GM21515 (cell line): ENCODE results near the gene CLDN5.

ENCODE experiments used
- ATAC-seq: cut with Tn5 transposase; IDR thresholded peaks from one replicate; pipeline ENCODE4 v1.9.1; 2021; ENCODE audit not compliant: unreplicated experiment

CLDN5 gene, protein sequence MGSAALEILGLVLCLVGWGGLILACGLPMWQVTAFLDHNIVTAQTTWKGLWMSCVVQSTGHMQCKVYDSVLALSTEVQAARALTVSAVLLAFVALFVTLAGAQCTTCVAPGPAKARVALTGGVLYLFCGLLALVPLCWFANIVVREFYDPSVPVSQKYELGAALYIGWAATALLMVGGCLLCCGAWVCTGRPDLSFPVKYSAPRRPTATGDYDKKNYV

DNA sequence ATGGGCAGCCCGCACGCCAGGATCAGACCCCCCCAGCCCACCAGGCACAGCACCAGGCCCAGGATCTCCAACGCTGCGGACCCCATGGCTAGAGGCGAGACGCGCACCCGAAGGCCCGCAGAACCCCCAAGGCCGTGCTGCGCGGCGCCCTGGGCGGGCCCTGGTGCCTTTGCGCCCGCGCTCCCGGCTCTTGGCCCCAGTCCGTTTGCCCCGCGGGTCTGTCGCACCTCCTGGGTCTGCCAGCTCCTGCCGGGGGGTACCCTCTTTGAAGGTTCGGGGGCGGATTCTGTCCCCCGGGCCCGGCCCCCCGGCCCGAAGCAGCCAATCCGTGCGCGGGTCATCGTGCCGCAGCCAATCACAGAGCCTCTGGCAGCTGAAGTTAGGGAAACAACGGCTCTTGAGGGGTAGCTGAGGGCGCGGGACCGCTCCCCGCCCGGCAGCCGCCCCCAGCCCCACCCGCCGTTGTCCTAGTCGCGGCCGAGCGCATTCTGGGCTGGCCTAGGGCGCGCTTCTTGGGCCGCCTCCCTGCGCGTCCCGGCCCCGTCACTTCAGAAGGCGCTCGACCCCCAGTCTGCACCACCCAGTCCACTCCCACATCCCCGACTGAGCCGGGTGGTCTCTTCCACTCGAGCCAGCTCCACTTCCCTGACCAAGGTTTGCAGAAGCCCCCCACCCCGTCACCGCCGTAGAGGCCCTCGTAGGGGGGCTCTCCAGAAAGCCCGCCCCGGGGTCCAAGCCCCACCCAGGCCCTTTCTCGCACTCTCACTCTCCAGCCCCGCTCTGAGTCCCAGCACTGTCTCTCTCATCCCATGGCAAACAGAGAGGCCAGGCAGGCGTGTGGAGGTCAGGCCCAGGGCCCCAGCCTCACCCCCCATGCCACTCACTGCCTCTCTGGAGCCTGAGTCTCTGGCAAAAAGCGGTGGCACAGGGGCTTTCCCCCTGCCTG is at the start of gene CLDN5:
TSS of gene CLDN5 (minus strand) at position 241 of the 946 bp plus-strand sequence. CDS start at position 86, 155 bp downstream.
- no peak for ATAC-seq

DNA sequence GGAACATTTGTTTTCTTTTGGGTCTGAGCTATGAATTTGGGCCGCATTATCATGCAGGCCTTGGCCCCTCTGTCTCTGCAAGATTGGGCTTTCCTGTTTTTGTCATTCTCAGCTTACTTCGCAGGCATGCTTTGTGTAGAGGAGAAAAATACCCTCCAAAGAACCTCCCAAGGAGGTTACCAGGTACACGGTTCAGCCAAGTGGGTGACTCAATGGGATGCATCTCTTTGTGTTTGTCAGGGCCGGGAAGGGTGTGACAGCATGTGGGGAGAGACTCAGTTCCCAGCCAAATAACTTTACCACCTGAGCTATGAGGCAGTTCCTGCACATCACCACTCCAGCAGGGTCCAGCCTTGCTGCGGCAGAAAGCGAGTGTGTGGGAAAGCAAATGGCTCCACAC is 47.8 kb upstream of the CLDN5 start:
- ATAC-seq: no peak

DNA sequence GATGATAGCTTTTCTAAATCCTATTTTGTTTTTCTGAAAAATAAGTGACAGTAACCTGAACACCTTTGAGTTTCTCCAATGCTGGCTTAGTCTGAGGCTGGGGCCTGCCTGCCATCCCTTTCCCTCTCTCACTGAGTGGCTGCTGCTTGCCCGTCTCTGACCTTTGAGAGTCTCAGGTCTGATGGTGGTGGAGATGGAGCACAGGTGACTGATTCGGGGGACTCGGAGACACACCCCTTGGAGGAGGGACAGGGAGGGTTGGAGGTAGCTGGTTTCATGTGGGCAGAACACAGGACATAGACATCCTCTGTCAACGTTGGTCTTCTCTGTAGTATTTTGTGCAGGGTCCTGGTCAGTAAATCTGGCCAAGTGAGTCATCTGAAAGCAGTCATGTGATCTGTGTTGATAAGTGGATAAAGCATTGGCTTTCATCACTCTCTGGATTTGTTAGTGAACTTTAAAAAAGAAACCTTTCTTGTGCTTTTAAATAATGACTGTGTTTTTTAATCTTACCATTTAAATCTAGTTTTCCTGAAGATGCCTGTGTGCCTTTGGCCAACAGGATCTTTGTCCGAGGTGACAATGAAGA is 47.1 kb upstream of the CLDN5 start:
- no peak for ATAC-seq

DNA sequence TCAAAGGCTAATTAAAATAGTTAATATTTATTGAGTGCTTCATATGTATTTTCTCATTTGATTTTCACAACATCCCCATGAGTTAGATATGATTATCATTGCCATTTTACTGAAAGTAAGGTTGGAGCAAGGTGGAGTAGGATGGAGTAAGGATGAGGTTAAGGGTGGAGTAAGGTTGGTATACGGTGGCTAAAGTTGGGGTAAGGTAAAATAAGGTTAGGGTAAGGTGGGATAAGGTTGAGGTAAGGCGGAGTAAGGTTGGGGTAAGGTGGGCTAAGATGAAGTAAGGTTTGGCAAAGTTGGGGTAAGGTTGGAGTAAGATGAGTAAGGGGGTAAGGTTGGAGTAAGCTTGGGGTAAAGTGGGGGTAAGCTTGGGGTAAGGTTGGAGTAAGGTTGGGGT is 45.8 kb upstream of the CLDN5 start:
- no peak for ATAC-seq

DNA sequence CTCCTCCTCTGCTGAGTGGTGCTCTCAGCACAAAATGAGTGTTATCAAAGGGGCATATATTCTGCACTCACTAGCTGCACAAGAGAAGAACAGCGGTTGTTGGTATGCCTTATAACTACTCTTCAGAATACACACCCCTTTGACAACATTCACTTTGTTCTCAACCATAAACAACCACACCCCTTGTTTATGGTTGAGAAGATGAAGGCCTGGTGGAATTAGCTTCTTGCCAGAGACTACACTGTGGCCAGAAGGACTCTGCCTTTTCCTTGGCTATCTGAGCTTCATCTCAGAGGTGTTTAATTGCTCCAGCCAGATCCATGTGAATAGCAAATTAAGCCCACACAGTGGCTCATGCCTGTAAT is 45.0 kb upstream of the CLDN5 start:
- ATAC-seq: no peak

DNA sequence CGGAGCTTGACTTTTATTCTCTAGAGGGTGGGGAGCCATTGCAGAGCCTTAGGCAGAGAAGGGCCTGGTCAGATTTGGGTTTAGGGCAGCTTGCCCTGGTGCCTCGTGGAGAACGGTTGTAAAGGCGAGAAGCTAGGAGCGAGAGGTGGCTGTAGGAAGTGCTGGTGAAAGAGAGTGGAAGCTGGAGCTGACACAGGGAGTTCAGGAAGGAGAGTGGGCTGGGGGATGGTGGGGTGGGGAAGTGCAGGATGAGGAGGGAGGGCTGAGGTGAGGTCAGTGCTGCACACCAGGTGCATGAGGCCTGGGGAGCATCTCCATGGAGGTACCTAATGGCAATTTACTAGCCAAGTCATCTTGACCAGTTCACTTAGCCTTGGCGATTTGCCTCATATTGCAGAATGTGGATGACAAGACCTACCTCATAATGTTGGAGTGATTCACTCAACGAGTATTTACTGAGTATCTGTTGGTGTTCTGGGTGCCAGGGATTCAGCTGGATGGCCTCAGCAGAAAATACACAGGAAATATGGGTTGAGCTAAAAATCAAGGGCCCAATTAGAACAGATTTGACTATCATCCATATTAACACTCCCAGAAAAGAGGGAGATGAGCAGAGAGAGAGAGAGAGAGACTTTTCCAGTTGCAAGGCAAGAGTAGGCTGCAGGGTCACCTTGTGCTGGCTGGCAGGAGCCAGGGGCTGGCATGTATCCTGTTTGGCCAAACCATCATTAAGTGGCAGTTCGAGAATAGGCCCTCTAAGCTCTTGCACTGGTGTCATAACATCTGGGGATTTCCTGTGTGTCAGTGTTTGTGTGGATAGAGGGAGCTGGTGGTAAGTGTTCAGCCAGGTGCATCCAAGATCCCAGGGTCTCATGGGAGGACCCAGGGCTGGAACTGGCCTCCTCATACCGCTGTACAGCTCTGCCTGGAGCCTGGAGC is 44.4 kb upstream of the CLDN5 start:
- ATAC-seq: no peak

DNA sequence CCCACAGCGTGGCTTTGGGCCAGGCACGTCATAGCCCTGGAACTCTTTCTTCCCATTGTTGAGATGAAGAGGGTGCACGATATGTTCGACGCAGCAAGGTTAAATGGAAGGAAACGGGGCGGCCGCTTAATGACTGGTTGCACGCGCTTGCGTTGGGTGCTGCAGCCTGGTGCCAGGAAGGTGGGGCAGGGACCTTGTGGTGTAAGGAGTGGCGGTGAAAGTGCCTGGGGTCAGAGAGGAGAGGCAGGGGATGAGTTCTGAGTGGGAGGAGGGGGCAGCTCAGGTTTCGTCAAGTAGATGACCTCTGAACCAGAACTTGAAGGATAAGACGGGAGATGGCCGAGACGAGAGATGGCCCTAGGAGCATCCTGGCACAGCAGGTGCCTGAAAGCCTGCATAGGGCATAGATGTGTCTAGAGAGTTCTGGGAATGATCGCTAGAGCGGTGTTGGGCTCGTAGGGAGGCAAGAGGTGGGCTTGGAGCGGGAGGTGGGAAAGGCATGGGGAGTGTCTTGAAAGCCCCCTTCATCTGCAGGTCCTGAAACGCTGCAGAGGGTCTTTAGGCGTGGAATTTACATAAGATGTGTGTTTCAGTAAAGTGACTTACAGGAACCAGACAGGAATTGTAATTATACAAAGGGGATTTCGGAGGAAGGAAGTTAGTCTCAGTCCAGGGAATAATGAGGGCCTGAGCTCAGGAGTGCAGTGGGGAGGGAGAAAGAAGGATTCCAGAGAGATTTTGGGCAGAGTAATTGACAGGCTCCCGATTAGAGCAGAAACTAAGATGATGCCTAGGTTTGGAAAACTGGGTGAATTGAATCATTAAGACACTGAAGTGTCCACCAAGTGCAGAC is 43.2 kb upstream of the CLDN5 start:
- no peak for ATAC-seq

DNA sequence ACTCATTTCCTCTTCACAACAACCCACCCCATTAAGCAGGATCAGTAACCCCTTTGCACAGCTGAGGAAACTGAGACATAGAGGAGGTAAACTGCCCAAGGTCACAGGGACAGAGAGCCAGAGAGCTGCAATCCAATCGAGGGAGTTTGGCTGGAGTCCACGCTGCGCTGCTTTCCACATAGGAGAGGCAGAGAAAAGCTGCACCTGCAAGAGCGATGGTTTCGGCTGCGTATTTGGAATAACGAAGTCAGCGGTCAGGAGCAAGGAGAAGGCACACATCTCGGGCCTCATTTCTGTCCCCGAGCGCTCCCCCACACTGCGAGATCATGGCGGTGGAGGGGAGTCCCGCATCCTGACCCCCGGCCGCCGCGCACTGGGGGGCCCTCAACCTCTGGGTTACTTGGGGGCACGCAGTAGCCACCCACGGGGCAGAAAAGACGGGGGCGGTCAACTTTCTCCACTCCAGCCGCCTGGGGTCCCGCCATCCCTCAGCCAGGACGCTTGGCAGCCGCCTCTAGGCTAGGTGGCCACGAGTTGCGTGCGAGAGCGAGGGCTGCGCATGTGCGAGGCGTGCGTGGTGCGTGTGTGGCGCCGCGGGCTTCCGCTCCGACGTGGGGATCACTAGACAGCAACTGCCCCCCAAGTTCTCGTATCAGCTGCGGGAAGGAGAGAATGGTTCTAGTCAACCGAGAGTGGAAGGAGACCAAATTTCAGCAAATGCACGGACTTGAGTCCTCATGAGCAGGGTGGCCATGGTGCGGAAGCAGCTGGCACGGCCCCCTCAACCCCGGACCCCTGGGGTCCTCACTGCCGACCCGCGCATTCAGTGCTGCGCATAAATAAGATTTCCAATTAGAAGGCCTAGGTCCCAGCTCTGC is 42.3 kb upstream of the CLDN5 start:
- no peak for ATAC-seq

DNA sequence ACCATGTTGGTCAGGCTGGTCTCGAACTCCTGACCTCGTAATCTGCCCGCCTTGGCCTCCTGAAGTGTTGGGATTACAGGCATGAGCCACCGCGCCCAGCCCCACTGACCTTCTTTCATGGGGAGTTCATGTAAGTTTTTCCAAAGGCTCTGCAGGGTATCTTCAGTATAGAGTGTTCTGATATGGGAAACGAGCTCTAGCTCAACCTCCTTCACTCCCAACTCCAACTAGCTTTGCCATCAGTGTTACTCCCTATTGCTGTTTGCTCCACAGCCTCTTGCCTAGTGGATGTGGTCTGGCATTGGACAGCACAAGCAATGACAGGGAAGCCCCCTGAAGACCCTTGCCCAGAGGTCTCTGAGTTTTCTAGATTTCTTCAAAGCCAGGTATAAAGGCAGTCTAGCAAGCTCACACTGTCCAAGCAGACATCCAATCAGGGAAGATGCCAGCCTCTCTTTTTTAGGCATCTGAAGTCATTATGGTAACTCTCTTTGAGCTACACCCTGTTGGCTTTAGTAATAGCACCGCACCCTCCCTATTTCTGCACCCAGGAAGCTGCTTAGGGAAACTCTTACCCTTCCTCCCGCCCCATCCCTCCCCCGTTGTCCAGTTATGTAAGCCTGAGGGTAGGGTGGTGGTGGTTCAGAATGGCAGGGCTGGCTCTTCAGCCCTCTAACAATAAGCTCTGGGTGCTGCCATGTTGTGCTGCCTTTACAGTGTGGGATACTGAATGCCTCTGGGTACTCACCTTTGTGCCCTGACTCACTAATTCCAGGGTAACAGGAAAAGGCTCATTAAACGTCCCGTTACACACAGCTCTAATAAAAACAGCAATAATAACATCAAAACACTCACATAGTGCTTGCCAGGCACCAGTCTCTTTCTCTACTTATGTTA is 41.4 kb upstream of the CLDN5 start:
- no peak for ATAC-seq

DNA sequence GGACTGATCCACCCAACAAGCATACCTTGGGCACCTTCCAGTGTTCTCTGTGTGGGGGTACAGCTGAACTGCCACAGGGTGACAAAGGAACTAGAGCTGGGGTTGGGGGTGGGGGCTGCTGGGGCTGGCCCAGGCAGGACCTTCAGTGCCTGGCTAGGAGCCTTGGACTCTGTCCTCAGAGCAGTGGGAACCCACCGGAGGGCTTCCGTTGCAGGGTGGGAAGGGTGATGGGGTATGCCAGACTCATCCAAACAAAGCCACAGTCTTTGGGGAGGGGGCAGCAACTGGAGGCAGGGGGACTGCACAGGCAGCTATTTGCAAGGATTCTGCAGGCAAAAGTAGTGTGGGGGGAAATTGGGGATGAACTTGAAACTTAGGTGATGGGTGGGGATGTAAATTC is 35.7 kb upstream of the CLDN5 start:
- no peak for ATAC-seq

DNA sequence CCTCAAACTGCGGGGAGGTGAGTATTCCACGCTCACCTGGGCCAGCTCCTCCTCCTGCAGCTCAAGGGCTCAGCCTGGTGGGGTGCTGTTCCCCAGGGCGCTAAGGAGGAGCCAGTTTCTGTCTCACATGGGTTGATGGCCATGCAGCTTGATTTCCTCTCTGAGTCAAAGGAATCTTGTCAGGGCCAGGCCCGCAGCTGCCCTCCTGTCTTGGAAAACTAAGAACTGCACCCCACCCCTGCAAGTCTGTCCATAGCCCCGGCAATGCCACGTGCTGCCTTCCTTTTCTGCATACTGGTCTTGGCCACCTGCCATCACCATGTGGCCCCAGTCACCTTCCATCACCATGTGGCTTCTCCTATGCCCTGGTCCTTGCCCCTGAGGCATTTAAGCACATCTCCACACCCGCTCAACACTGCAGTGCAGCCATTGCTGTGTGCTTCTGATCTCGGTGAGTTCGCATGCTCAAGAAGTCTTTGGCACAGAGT is 35.2 kb upstream of the CLDN5 start:
- no peak for ATAC-seq

DNA sequence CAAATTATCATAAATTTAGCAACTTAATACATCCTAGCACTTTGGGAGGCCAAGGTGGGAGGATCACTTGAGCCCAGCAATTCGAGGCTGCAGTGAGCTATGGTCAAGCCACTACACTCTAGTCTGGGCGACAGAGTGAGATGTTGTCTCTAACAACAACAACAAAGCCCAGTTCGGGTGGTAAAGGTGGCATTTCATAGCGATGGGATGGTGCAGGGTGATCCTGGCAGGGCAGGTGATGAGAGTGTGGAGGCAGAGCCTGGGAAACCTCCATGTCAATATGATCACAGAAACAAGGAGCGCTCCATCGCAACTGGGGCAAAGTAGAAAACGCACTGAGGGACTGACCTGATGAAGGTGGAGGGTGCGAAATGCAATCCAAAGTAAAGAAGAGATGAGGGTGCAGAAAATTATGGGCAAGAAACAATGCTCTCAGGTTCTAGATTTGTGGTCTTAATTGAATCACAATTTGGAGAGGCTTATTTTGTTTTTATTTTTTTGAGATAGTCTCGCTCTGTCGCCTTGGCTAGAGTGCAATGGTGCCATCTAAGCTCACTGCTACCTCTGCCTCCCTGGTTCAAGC is 32.8 kb upstream of the CLDN5 start:
- ATAC-seq: no peak

DNA sequence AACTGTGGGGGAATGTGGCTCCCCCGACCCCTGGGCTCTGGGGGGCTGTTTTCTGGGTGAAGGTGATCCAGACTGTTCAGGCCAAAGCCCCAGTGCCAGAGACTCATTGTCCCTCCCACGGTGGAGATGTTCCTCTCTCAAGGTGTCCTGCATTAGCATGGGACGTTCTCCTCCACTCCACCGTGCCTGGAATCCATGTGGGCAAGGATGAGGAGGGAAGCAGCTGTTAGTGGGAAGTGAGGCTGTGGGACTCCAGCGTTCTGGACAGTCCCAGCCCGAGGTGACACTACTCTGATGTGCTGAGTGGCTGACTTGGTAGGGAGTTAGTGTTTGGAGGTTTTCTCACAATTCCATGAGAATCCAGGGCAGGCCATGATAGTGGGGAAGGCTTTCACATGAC is 31.4 kb upstream of the CLDN5 start:
- no peak for ATAC-seq

DNA sequence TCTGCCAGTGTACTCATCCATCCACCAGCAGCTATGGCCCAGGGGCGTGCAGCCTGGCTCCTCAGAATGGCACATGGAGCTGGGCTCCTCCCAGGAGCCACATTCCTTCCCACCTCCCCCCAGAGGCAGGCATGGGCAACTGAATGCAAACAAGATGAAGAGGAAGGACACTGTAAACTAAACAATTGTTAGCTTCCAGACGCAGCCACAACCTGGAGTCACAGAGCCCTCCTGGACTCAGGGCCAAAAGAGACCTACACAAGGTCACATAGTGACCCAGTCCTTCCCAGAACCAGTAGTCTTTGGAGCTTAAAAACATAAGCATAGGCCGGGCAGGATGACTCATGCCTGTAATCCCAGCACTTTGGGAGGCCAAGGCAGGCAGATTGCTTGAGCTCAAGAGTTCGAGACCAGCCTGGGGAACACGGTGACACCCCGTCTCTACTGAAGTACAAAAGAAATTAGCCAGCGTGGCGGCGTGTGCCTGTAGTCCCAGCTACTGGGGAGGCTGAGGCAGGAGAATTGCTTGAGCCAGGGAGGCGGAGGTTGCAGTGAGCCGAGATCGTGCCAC is 30.7 kb upstream of the CLDN5 start:
- no peak for ATAC-seq

DNA sequence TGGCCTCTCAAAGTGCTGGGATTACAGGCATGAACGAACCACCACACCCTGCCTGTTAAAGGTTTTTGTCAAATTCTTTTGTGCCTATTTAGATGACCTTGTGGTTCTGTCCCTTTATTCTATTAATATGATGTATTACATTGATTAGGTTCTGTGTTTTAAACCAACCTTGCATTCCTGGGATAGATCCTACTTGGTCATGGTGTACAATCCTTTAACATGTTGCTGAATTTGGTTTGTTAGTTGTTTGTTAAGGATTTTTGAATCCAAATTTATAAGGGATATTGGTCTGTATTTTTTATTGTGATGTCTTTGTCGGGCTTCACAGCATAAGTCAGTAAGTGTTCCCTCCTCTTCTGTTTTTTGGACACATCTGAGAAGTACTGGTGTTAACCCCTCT is 29.0 kb upstream of the CLDN5 start:
- no peak for ATAC-seq

DNA sequence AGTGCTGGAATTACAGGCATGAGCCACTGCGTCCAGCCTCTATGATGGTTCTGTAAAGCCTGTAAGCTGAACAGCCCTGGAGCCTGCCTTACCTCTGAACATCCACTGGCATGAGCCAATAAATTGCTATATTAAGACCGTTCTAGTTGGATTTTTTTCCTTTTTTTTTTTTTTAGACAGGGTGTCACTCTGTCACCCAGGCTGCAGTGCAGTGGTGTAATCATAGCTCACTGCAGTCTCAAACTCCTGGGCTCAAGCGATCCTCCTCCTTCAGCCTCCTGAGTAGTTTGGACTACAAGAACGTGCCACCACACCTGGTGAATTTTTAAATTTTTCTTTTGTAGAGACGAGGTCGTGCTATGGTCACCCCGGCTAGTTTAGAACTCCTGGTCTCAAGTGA is 26.2 kb upstream of the CLDN5 start:
- ATAC-seq: no peak

DNA sequence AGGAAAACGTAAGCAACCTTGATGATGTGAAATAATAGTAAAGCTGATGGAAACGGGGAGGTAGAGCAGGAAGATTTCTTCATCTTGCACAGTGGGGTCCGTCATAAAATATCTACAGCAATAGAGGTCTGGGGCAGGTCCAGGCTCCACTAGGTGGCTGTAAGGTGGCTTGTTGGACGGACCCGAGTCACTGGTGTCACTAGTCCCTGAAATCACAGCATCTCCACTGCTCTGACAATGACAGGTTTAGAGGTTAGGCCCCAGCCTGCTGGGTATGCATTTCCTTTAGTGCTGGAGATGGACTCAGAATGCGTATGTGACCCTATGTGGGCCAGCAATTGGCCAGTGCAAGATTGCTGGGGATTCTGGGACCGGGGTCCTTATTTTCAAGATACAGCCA is 25.2 kb upstream of the CLDN5 start:
- no peak for ATAC-seq
